Stimulated activated CD4-positive, alpha-beta T cell treated with anti-CD3 and anti-CD28 coated beads, TNF-alpha, amount 100 ng/mL, for 48 hours (primary cell): ENCODE data around the gene CMIP.

Source experiments
- DNase-seq, 3 donors: peaks; one replicate each; pipeline ENCODE4 v3.0.0-alpha.2; 2020; ENCODE audit warnings: low read depth in 3 of 3

CMIP gene

GRCh38 chr16:81659249-81659648 lies 214.6 kb downstream of the CMIP start:
- no peak for DNase-seq

GRCh38 chr16:81661082-81661481 lies 216.5 kb downstream of the CMIP start:
- DNase-seq = no peak

GRCh38 chr16:81664153-81664552 lies 219.5 kb downstream of the CMIP start:
- no peak for DNase-seq

GRCh38 chr16:81665588-81665987 lies 221.0 kb downstream of the CMIP start:
- DNase-seq = no peak

GRCh38 chr16:81666113-81666512 lies 221.5 kb downstream of the CMIP start:
- no peak for DNase-seq

GRCh38 chr16:81668243-81669097 lies 223.9 kb downstream of the CMIP start:
- DNase-seq = no peak

- no peak for DNase-seq
These were observed 225.1 kb downstream of the CMIP start for GRCh38 chr16:81669473-81670350.

- no peak for DNase-seq
These were observed 227.4 kb downstream of the CMIP start for GRCh38 chr16:81671738-81672597.

- DNase-seq = no peak
These were observed 228.8 kb downstream of the CMIP start for GRCh38 chr16:81673432-81673831.

- no peak for DNase-seq
These were observed 231.1 kb downstream of the CMIP start for GRCh38 chr16:81675662-81676061.

- no peak for DNase-seq
These were observed 231.7 kb downstream of the CMIP start for GRCh38 chr16:81676066-81676882.

- no peak for DNase-seq
These were observed 232.5 kb downstream of the CMIP start for GRCh38 chr16:81676883-81677737.

GRCh38 chr16:81678326-81679095 lies 233.9 kb downstream of the CMIP start:
- DNase-seq = no peak

- no peak for DNase-seq
These were observed 235.3 kb downstream of the CMIP start for GRCh38 chr16:81679721-81680430.

GRCh38 chr16:81680444-81681275 lies 236.1 kb downstream of the CMIP start:
- DNase-seq = no peak

- DNase-seq = no peak
These were observed 236.7 kb downstream of the CMIP start for GRCh38 chr16:81681311-81681710.

- DNase-seq = no peak
These were observed 239.7 kb downstream of the CMIP start for GRCh38 chr16:81684242-81684837.
